ENCODE data around the gene IL6ST.
"Not testable (repeated sequence)": the region's sequence is repeated elsewhere in the genome, so short reads cannot be mapped to it uniquely, and the experiment has no call there.

IL6ST gene

DNA sequence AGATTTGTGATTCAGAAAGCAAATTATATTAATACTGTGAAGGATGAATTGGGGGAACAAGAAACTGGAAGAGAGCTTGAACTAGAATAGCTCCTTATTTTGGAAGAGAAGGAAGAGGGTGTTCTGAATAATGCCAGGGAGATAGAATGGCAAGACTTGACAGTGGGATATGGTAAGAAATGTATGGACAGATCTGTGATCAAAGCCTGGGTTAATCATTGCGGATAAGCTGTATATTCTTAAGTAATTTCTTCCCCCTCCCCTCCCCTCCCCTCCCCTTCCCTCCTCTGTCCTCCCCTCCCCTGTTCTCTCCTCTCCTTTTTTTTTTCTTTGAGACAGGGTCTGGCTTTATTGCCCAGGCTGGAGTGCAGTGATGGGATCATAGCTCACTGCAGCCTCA is 10.1 kb upstream of the IL6ST start:
- no peak for DNase-seq (ENCODE audit: low read depth in 3 of 3)

- no peak for DNase-seq (ENCODE audit: low read depth in 3 of 3)
Measured at GRCh38 chr5:56003679-56004078, 8.9 kb upstream of the IL6ST start.

DNA sequence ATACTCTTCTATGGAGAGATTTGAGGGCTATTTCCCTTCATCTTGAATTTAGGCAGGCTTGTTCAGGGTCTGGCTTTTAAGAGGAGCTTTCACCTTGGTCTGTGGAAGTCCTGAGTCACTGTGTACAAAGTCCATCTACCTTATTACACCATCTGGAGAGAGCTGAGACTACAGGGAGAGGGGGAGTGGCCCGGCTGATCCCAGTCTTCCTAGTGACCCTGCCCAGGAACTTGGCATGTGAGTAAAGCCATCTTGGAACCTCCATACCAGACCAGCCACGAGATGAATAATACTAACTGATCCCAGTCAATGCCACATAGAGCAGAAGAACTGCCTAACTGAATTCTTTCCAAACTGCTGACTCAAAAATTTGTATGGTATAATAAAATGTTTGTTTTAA is 8.4 kb upstream of the IL6ST start:
- DNase-seq (ENCODE audit: low read depth in 3 of 3), result no peak

GRCh38 chr5:56002303-56002702 is 7.5 kb upstream of the IL6ST start:
- DNase-seq (ENCODE audit: low read depth in 3 of 3), result no peak

DNA sequence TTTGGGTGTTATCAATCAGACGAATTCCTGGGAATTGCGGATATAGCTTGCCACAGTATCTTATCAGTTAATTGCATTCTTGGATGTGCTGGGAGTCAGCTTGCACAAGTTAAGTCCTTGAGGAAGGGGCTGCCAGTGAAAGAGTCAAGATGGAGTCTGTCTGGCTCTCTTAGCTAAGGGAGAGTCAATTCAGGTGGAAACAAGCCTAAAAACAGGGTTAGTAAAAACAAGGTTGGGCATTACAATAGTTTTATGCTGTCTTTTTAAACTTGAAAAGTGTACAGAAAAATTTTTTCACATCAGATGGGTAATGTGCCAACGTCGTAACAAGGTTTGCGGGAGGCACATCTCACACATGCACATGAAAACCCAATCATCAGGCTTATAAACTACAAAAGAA is 5.5 kb upstream of the IL6ST start:
- not testable (repeated sequence) for DNase-seq (ENCODE audit: low read depth in 3 of 3)

DNA sequence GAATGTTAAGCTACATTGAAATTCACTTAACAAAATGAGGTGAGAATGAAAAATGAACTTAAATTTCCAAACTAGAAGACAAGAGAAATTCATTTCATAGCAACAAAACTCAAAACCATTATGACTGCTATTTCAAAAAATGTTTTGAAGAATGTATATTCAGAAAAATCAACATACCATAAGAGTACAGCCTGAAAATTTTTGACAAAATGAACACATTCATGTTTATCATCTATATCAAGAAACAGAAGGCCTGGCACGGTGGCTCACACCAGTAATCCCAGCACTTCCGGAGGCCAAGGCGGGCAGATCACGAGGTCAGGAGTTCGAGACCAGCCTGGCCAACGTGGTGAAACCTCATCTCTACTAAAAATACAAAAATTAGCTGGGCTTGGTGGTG is 4.2 kb upstream of the IL6ST start:
- DNase-seq (ENCODE audit: low read depth in 3 of 3), result no peak

- no peak for DNase-seq (ENCODE audit: low read depth in 3 of 3)
Measured at GRCh38 chr5:55997742-55998351, 3.1 kb upstream of the IL6ST start.

GRCh38 chr5:55994998-55995914 is 493 bp upstream of the IL6ST start:
- peak; percentile 96 to 97 (median 96) for DNase-seq (ENCODE audit: low read depth in 3 of 3)

DNA sequence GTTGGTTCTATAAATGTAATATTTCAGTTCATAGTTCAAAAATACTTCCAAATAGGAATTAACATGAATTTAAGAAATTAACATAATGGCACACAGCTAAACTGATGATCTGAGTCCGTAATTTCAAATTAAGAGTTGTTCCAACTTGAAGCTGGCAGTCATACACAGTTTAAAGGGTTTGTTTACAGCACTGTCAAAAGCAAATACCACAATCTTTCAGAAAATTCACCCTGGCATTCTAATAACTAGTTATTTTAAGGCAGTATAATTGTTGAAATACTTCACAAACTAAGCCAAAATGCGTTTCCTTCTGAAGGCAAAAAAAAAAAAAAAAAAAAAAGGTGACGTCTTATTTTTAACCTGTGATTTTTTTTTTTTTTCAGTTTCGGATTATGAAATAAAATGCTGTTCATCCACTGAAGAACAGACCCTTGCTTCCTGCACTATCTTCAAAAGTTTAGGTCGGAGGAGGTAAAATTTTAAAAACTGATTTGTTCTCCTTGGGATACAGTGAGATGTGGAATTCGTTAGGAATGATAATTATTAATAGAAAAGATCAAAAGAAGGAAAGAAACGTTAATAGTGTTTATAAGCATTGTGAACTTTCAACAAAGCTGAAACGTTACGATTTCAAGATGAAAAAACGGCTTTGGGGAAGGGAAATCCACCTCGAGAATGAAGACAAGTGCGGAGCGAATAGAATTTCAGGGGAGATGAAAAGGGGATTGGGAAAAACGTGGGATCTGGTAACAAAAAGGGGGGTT is 850 bp downstream of the IL6ST start:
- DNase-seq (ENCODE audit: low read depth in 3 of 3), result no peak

GRCh38 chr5:55993013-55993412 is 1.8 kb downstream of the IL6ST start:
- DNase-seq (ENCODE audit: low read depth in 3 of 3), result no peak

GRCh38 chr5:55991768-55992486 is 2.8 kb downstream of the IL6ST start:
- DNase-seq (ENCODE audit: low read depth in 3 of 3), result no peak

GRCh38 chr5:55990895-55991294 is 3.9 kb downstream of the IL6ST start:
- DNase-seq (ENCODE audit: low read depth in 3 of 3), result not testable (repeated sequence)

DNA sequence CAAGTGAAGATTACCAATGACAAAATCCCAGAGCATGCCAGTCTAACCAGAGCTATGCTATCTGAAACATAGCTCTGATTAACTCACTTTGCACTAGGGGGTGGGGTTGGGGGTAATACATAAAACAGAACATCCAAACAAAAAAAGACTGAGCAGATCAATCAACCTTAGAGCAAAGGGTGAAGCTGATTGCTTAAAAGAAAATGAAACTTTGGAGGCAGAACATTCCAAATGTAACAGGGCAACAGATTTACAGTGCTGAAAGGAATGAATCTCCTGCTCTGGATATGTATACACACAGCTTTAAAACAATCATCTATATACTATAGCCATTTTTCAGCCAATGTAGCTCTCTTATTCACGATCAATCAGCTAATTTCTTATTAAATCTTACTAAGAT is 4.9 kb downstream of the IL6ST start:
- no peak for DNase-seq (ENCODE audit: low read depth in 3 of 3)

- DNase-seq (ENCODE audit: low read depth in 3 of 3), result no peak
Measured at GRCh38 chr5:55988979-55989638, 5.7 kb downstream of the IL6ST start.

DNA sequence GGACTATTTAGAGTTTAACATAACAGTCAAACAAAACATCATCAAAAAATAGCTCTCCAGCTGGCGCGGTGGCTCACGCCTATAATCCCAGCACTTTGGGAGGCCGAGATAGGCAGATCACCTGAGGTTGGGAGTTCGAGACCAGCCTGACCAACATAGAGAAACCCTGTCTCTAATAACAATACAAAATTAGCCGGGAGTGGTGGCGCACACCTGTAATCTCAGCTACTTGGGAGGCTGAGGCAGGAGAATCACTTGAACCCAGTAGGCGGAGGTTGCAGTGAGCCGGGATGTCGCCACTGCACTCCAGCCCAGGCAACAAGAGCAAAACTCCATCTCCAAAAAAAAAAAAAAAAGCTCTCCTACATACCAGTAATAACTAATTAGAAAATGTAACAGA is 6.3 kb downstream of the IL6ST start:
- not testable (repeated sequence) for DNase-seq (ENCODE audit: low read depth in 3 of 3)

GRCh38 chr5:55986931-55987330 is 7.8 kb downstream of the IL6ST start:
- DNase-seq (ENCODE audit: low read depth in 3 of 3), result no peak

DNA sequence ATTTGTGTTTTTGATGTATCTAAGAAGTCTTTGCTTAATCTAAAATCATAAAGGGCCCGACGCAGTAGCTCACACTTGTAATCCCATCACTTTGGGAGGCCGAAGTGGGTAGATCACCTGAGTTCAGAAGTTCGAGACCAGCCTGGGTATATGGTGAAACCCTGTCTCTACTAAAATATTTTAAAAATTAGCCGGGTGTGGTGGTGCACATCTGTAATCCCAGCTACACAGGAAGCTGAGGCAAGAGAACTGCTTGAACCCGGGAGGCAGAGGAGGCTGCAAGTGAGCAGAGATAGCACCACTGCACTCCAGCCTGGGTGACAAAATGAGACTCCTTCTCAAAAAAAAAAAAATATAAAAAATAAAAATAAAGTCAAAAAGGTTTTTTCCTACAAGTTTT is 9.6 kb downstream of the IL6ST start:
- DNase-seq (ENCODE audit: low read depth in 3 of 3), result no peak

DNA sequence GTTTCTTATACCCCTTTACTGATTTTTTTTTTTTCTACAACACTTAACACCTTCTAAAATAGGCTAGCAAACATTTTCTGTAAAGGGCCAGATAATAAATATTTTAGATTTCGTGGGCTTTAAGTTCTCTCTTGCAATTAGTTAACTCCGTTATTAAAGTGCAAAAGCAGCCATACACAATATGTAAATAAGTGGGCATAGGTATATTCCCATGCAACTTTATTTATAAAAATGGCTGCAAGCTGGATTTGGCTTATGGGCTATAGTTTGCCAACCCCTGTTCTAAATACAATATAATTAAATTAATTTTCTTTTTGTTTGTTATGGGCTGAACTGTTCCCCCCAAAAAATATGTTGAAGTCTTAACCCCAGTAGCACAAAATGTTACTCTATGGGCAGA is 10.8 kb downstream of the IL6ST start:
- DNase-seq (ENCODE audit: low read depth in 3 of 3), result no peak

DNA sequence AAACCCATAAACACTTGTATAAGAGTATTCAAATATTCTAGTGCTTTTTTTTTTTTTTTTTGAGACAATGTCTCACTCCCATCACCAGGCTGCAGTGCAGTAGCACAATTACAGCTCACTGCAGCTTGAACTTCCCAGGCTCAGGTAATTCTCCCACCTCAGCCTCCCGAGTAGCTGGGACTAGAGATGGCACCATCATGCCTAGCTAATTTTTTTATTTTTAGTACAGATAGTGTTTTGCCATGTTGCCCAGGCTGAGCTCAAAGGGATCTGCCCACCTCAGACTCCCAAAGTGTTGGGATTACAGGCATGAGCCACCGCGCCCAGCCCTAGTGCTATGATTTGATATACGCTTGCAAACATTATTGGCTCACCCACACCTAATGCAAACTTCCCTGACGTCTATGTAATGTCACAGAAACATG is 11.8 kb downstream of the IL6ST start:
- no peak for DNase-seq (ENCODE audit: low read depth in 3 of 3)

- DNase-seq (ENCODE audit: low read depth in 3 of 3), result no peak
Measured at GRCh38 chr5:55973296-55973695, 21.5 kb downstream of the IL6ST start.

DNA sequence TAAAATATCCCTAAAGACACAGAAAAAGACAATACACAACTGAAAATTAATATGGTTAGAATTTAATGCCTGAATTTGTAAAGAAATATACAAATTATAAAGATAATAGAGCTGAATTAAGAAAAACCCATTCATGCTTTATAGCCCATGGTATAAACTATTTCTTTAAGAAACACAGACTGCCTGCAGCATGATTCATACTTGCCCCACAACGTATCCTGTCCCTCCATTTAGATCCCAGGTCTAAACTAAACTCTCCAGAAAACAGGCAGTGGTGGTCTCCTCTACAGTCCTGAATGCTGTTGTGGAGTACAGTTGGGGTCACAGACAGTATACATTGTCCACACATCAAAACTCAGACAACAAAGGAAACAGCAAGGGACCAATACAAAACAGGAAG is 24.8 kb downstream of the IL6ST start:
- DNase-seq (ENCODE audit: low read depth in 3 of 3), result no peak
